GM12878 (cell line): ENCODE results near the gene SETBP1. TPM values are rescaled to one million over a fixed set of nuclear protein-coding genes. Genes with fewer than 3 reads are reported as not detected.

ENCODE experiments used
- ATAC-seq: fragments of 200-7000 bp; cut with Tn5 transposase; 3 replicates; pipeline ENCODE4 v1.9.1; 2020; ENCODE audit warnings: mild to moderate bottlenecking, moderate library complexity
- BruUV-seq: library from RNA; stranded (reverse); fragments of 400-500 nt; replicated peaks from 2 replicates; lab custom pipeline; 2021; lab: Mats Ljungman, UMichigan
- CTCF ChIA-PET: fragments of 300-600 bp; sonication (Branson Sonifier 250); formaldehyde crosslinking; extraction: SDS; loops from one replicate; lab custom pipeline; 2021; ENCODE audit warnings: inconsistent platforms; lab: Yijun Ruan, JAX
- POLR2A ChIA-PET: fragments of 350-600 bp; formaldehyde crosslinking; extraction: SDS; loops from one replicate; lab custom pipeline; 2021; ENCODE audit warnings: inconsistent platforms; lab: Charles Lee
- RAD21 ChIA-PET: fragments of 300-600 bp; sonication (Branson Sonifier 250); formaldehyde crosslinking; loops from one replicate; lab custom pipeline; 2023; ENCODE audit warnings: antibody characterized with exemption; ENCODE audit not compliant: unreplicated experiment; lab: Charles Lee
- SMC1A ChIA-PET: fragments of 300-600 bp; sonication (Branson Sonifier 250); formaldehyde crosslinking; loops from one replicate; lab custom pipeline; 2023; ENCODE audit not compliant: unreplicated experiment, uncharacterized antibody; lab: Charles Lee
- DNase-seq: peaks from one replicate; pipeline ENCODE4 v3.0.0-alpha.2; 2011; ENCODE audit warnings: low read depth, low spot score
- FAIRE-seq: peaks from 3 replicates; lab custom pipeline; 2011; peaks lifted over from hg19 to GRCh38; lab: Jason Lieb, UNC
- H2AFZ ChIP-seq: 2 replicates; pipeline ENCODE4 v1.6.0; 2011; ENCODE audit warnings: low read depth, low read length, control low read depth; ENCODE audit not compliant: control insufficient read depth
- H3K27ac ChIP-seq: 2 replicates; pipeline ENCODE4 v1.5.1; 2011; ENCODE audit warnings: control low read depth; ENCODE audit not compliant: control insufficient read depth, insufficient read depth
- H3K27me3 ChIP-seq, 2 experiments: replicated peaks in 1 of 2; 2 replicates each; pipeline versions ENCODE4 v1.6.0 to v1.6.1; 2011; ENCODE audit warnings: low read length in 1 of 2; ENCODE audit not compliant: control insufficient read depth in 2 of 2, insufficient read depth in 2 of 2
- H3K36me3 ChIP-seq, 2 experiments: 2 replicates each; pipeline ENCODE4 v1.5.1; 2011; ENCODE audit warnings: low read length in 1 of 2; ENCODE audit not compliant: control insufficient read depth in 2 of 2, insufficient read depth in 2 of 2
- H3K4me1 ChIP-seq: 2 replicates; pipeline ENCODE4 v1.6.1; 2011; ENCODE audit warnings: mild to moderate bottlenecking, low read length, moderate library complexity, mixed read lengths; ENCODE audit not compliant: control insufficient read depth, insufficient read depth
- H3K4me2 ChIP-seq: 2 replicates; pipeline ENCODE4 v1.6.0; 2011; ENCODE audit warnings: control low read depth; ENCODE audit not compliant: control insufficient read depth, insufficient read depth
- H3K4me3 ChIP-seq: fragments of 200-600 bp; sonication (generic); 2 replicates; pipeline ENCODE4 v1.5.1; 2016
- H3K79me2 ChIP-seq: 2 replicates; pipeline ENCODE4 v1.6.0; 2011; ENCODE audit warnings: low read length; ENCODE audit not compliant: control insufficient read depth, insufficient read depth
- H3K9ac ChIP-seq: 2 replicates; pipeline ENCODE4 v1.8.0; 2011; ENCODE audit warnings: low read length, control low read depth, mixed read lengths; ENCODE audit not compliant: control insufficient read depth, insufficient read depth
- H3K9me3 ChIP-seq: replicated peaks from 3 replicates; pipeline ENCODE4 v1.5.1; 2011; ENCODE audit warnings: mild to moderate bottlenecking, low read length; ENCODE audit not compliant: control insufficient read depth, insufficient read depth
- H4K20me1 ChIP-seq: 2 replicates; pipeline ENCODE4 v1.6.0; 2011; ENCODE audit not compliant: control insufficient read depth, insufficient read depth
- BCLAF1 ChIP-seq: fragments of 450-650 bp; IDR thresholded peaks from 2 replicates; pipeline ENCODE4 v1.6.1; 2017; ENCODE audit warnings: antibody characterized with exemption, mild to moderate bottlenecking, moderate library complexity
- HCFC1 ChIP-seq: fragments of 150-350 bp; IDR thresholded peaks from 2 replicates; pipeline ENCODE4 v1.6.1; 2014; ENCODE audit warnings: low read length
- PML ChIP-seq: IDR thresholded peaks from 2 replicates; pipeline ENCODE4 v1.6.1; 2012; ENCODE audit warnings: low read length, inconsistent platforms
- SIN3A ChIP-seq: IDR thresholded peaks from 2 replicates; pipeline ENCODE4 v1.6.1; 2012; ENCODE audit warnings: low read depth, low read length, improper control_type of control experiment
- SREBF2 ChIP-seq: IDR thresholded peaks from 2 replicates; pipeline ENCODE4 v1.6.1; 2012; ENCODE audit warnings: mild to moderate bottlenecking, low read length
- USF2 ChIP-seq: IDR thresholded peaks from 2 replicates; pipeline ENCODE4 v1.6.1; 2011; ENCODE audit warnings: low read depth, low read length, improper control_type of control experiment, borderline replicate concordance
- ZBTB33 ChIP-seq: fragments of 450-650 bp; IDR thresholded peaks from 2 replicates; pipeline ENCODE4 v1.6.1; 2017; ENCODE audit warnings: mild to moderate bottlenecking
- ZBTB4 ChIP-seq: fragments of 450-650 bp; formaldehyde crosslinking; IDR thresholded peaks from 2 replicates; pipeline ENCODE4 v1.4.0; 2022; ENCODE audit warnings: mild to moderate bottlenecking, moderate library complexity
- ZNF592 ChIP-seq: fragments of 450-650 bp; IDR thresholded peaks from 2 replicates; pipeline ENCODE4 v1.6.1; 2017; ENCODE audit warnings: mild to moderate bottlenecking, moderate library complexity
- WGBS: methylation state at CpG from one replicate; pipeline ENCODE4 v1.1.6; 2016; ENCODE audit warnings: low lambda C conversion rate; ENCODE audit not compliant: insufficient replicate concordance, insufficient coverage; ENCODE audit errors: missing lambda C conversion rate; 5-methylcytosine and 5-hydroxymethylcytosine counted together
- in situ Hi-C: fragments of 300-500 bp; cut with MboI; formaldehyde crosslinking; loops from 9 replicates; pipeline ENCODE4 v1.14.3; 2018; ENCODE audit warnings: mixed read lengths
- intact Hi-C: fragments of 100-400 bp; cut with micrococcal nuclease; formaldehyde crosslinking; loops from one replicate; pipeline ENCODE4 v1.14.2; 2022; ENCODE audit not compliant: unreplicated experiment
- polyA plus RNA-seq, 11 experiments: library from polyadenylated mRNA; depleted of rRNA in 4 of 11; unstranded in 6 of 11; stranded (reverse) in 5 of 11; fragments of >200 nt; fragmentation: Nextera tagmentation in 4 of 11; fragmentation: Illumina TruSeq in 1 of 11; extraction: Ambion mirVana in 4 of 11; extraction: Trizol in 1 of 11; gene quantifications; 1 replicate in 1 of 11; 2 replicates in 10 of 11; pipeline versions ENCODE4 v1.2.1 to v1.2.3, GENCODE V29; 2011 to 2016; ENCODE audit warnings: inconsistent platforms in 2 of 11, missing spikeins in 2 of 11, low read depth in 1 of 11
- total RNA-seq, 4 experiments: library from RNA; depleted of rRNA in 3 of 4; stranded (reverse); fragments of >200 nt in 3 of 4; fragmentation: Illumina TruSeq in 1 of 4; extraction: Trizol in 1 of 4; gene quantifications; 2 replicates each; pipeline versions ENCODE4 v1.2.1 to v1.2.3, GENCODE V29; 2013 to 2021

SETBP1 gene
- total and polyA plus RNA-seq, 10 of the 15 experiments (the other 5 are each of a cell fraction or from before 2014, with no cell fraction given) = 0.99 to 29.7 (median 8.3) TPM

GRCh38 chr18:44848644-44849335 lies 168.1 kb downstream of the SETBP1 start:
- intact Hi-C loops = no loop called here
- TF ChIP-seq HCFC1 (no peak), USF2 (no peak), SIN3A (no peak), BCLAF1 (no peak), SREBF2 (no peak), ZBTB33 (no peak), ZBTB4 (CRISPR knock-in tag) (no peak), PML (no peak), ZNF592 (no peak)

More at GRCh38 chr18:44848644-44849335, 168.1 kb downstream of the SETBP1 start:
- Histone ChIP-seq H3K27ac (no peak overlapping the region), H4K20me1 (no peaks in the 10 kb centered on the region), H3K27me3 (no peaks in the 10 kb centered on the region), H3K9me3 (no peaks in the 10 kb centered on the region; the same call in 2 of the 3 replicates), H3K36me3 (no peaks in the 10 kb centered on the region; a peak in 1 of 4 replicates), H2AFZ (no peak overlapping the region), H3K4me1 (peaks cover 7% of the 10 kb centered on the region; the same call in 1 of the 2 replicates), H3K9ac (no peak overlapping the region), H3K4me3 (no peak overlapping the region), H3K79me2 (no peaks in the 10 kb centered on the region), H3K4me2 (no peak overlapping the region)
- CTCF ChIA-PET = interaction anchor here (1.0 kb wide), 1 partner anchor 359 kb away, joined by 4 read pairs; no protein-coding TSS in a partner anchor
- no TSS peak for BruUV-seq
- POLR2A ChIA-PET = interaction anchor here (1.5 kb wide), 1 partner anchor 57 kb away, joined by 3 read pairs; no protein-coding TSS in a partner anchor
- FAIRE-seq = no peak
- RAD21 ChIA-PET = no interaction called here
- 70% methylated on average over 9 of the region's 9 CpGs for WGBS
- in situ Hi-C loops = no loop called here
- no peak for DNase-seq
- SMC1A ChIA-PET = interaction anchor here (1.3 to 1.5 kb wide), 2 partner anchors 13 to 63 kb away, joined by 3 read pairs; no protein-coding TSS in a partner anchor
- ATAC-seq = no peak
